H1 (cell line): ENCODE data around the gene RNF146. TPM values are rescaled to one million over a fixed set of nuclear protein-coding genes. Genes with fewer than 3 reads are reported as not detected.

Experiments used
- CTCF ChIA-PET: fragments of 300-600 bp; sonication (Branson Sonifier 250); formaldehyde crosslinking; loops from one replicate; lab custom pipeline; 2021; ENCODE audit not compliant: partially characterized antibody; lab: Charles Lee
- POLR2A ChIA-PET: fragments of 300-600 bp; sonication (Branson Sonifier 250); formaldehyde crosslinking; loops from one replicate; lab custom pipeline; 2021; ENCODE audit warnings: inconsistent platforms; ENCODE audit not compliant: partially characterized antibody; lab: Charles Lee
- DNase-seq, 2 experiments: peaks; one replicate each; pipeline versions ENCODE4 v3.0.0 to v3.0.0-alpha.2; 2010 to 2022; ENCODE audit warnings: low spot score in 2 of 2, low read depth in 1 of 2, mixed read lengths in 1 of 2
- FAIRE-seq: peaks from 2 replicates; lab custom pipeline; 2011; peaks lifted over from hg19 to GRCh38; lab: Jason Lieb, UNC
- H2AFZ ChIP-seq: 2 replicates; pipeline ENCODE4 v1.8.1; 2012; ENCODE audit warnings: low read length, inconsistent platforms
- H2AK5ac ChIP-seq: 2 replicates; pipeline ENCODE4 v1.6.1; 2013; ENCODE audit warnings: low read depth, low read length
- H2BK120ac ChIP-seq: replicated peaks from 2 replicates; pipeline ENCODE3; 2013; ENCODE audit warnings: low read depth, low read length, inconsistent platforms
- H2BK12ac ChIP-seq: 2 replicates; pipeline ENCODE4 v1.6.1; 2013; ENCODE audit warnings: low read depth, low read length
- H2BK15ac ChIP-seq: 2 replicates; pipeline ENCODE4 v1.6.1; 2013; ENCODE audit warnings: low read length
- H2BK20ac ChIP-seq: 2 replicates; pipeline ENCODE4 v1.6.1; 2013; ENCODE audit warnings: low read length
- H2BK5ac ChIP-seq: 2 replicates; pipeline ENCODE4 v1.6.1; 2013; ENCODE audit warnings: low read depth, low read length
- H3K14ac ChIP-seq: 2 replicates; pipeline ENCODE4 v1.6.1; 2013; ENCODE audit warnings: inconsistent platforms; ENCODE audit not compliant: insufficient read length
- H3K18ac ChIP-seq: 2 replicates; pipeline ENCODE4 v1.6.1; 2013; ENCODE audit warnings: low read length; ENCODE audit errors: extremely low read depth
- H3K23ac ChIP-seq: 2 replicates; pipeline ENCODE4 v1.6.1; 2013; ENCODE audit warnings: inconsistent platforms; ENCODE audit not compliant: insufficient read length
- H3K23me2 ChIP-seq: 2 replicates; pipeline ENCODE4 v1.6.1; 2013; ENCODE audit warnings: low read depth, low read length
- H3K27ac ChIP-seq: 2 replicates; pipeline ENCODE4 v1.6.1; 2011; ENCODE audit warnings: low read depth, low read length, inconsistent platforms
- H3K27me3 ChIP-seq, 4 experiments: replicated peaks in 1 of 4; 1 replicate in 1 of 4; 2 replicates in 3 of 4; pipeline versions ENCODE4 v1.6.1 to v1.8.1; 2011 to 2013; ENCODE audit warnings: low read length in 3 of 4, mild to moderate bottlenecking in 3 of 4, inconsistent platforms in 2 of 4, mixed read lengths in 2 of 4, moderate library complexity in 1 of 4; ENCODE audit not compliant: control insufficient read depth in 3 of 4, insufficient read depth in 3 of 4; ENCODE audit errors: extremely low read depth in 1 of 4
- H3K36me3 ChIP-seq, 4 experiments: 2 replicates each; pipeline versions ENCODE4 v1.6.1 to v1.8.1; 2011 to 2013; ENCODE audit warnings: mild to moderate bottlenecking in 4 of 4, low read length in 3 of 4, moderate library complexity in 2 of 4, control low read depth in 1 of 4, inconsistent platforms in 1 of 4; ENCODE audit not compliant: insufficient read depth in 4 of 4, control insufficient read depth in 2 of 4
- H3K4ac ChIP-seq: replicated peaks from 2 replicates; pipeline ENCODE3; 2013; ENCODE audit warnings: low read length, low read depth, mixed read lengths, inconsistent platforms; ENCODE audit not compliant: insufficient read length
- H3K4me1 ChIP-seq, 4 experiments: replicated peaks in 1 of 4; 1 replicate in 1 of 4; 2 replicates in 3 of 4; pipeline versions ENCODE4 v1.6.1 to v1.8.1; 2011 to 2013; ENCODE audit warnings: low read length in 3 of 4, inconsistent platforms in 2 of 4, mixed read lengths in 1 of 4; ENCODE audit not compliant: insufficient read depth in 4 of 4, control insufficient read depth in 3 of 4
- H3K4me2 ChIP-seq, 2 experiments: 2 replicates each; pipeline versions ENCODE4 v1.6.1 to v1.8.1; 2011 to 2013; ENCODE audit warnings: low read depth in 2 of 2, low read length in 2 of 2, control low read depth in 1 of 2, inconsistent platforms in 1 of 2, mild to moderate bottlenecking in 1 of 2; ENCODE audit not compliant: insufficient read depth in 1 of 2
- H3K4me3 ChIP-seq, 4 experiments: fragments of 200-600, 300-600 bp in 1 of 4; sonication (generic), shearing (Covaris generic), sonication (Bioruptor Twin) in 1 of 4; 2 replicates each; pipeline versions ENCODE4 v1.5.1 to v1.8.1; 2011 to 2016; ENCODE audit warnings: low read length in 4 of 4, low read depth in 3 of 4, control low read depth in 2 of 4, inconsistent platforms in 2 of 4, mild to moderate bottlenecking in 2 of 4, mixed read lengths in 1 of 4, moderate library complexity in 1 of 4; ENCODE audit not compliant: insufficient read depth in 2 of 4; ENCODE audit errors: extremely low read depth in 1 of 4
- H3K56ac ChIP-seq: replicated peaks from 2 replicates; pipeline ENCODE3; 2013; ENCODE audit warnings: low read depth, mild to moderate bottlenecking, mixed read lengths, low read length, inconsistent platforms; ENCODE audit not compliant: insufficient read length
- H3K79me1 ChIP-seq: 2 replicates; pipeline ENCODE4 v1.6.1; 2013; ENCODE audit warnings: low read depth, low read length, control low read depth
- H3K79me2 ChIP-seq, 2 experiments: 2 replicates each; pipeline versions ENCODE4 v1.6.1 to v1.8.1; 2012 to 2013; ENCODE audit warnings: low read length in 2 of 2, mild to moderate bottlenecking in 2 of 2, inconsistent platforms in 1 of 2; ENCODE audit not compliant: insufficient read depth in 2 of 2, control insufficient read depth in 1 of 2
- H3K9ac ChIP-seq, 4 experiments: replicated peaks in 1 of 4; 1 replicate in 1 of 4; 2 replicates in 3 of 4; pipeline versions ENCODE4 v1.6.1 to v1.8.1; 2011 to 2013; ENCODE audit warnings: low read depth in 3 of 4, low read length in 3 of 4, control low read depth in 2 of 4, mild to moderate bottlenecking in 2 of 4, moderate library complexity in 2 of 4, inconsistent platforms in 1 of 4; ENCODE audit errors: extremely low read depth in 1 of 4
- H3K9me3 ChIP-seq, 2 experiments: 2 replicates each; pipeline versions ENCODE4 v1.6.1 to v1.8.1; 2012 to 2013; ENCODE audit warnings: mild to moderate bottlenecking in 2 of 2, moderate library complexity in 2 of 2, control low read depth in 1 of 2, inconsistent platforms in 1 of 2, low read depth in 1 of 2, low read length in 1 of 2, mixed read lengths in 1 of 2; ENCODE audit not compliant: insufficient read depth in 2 of 2
- H4K20me1 ChIP-seq, 2 experiments: replicated peaks in 1 of 2; 2 replicates each; pipeline versions ENCODE3 to v1.8.1; 2011 to 2013; ENCODE audit warnings: inconsistent platforms in 2 of 2, low read length in 2 of 2, mild to moderate bottlenecking in 1 of 2; ENCODE audit not compliant: insufficient read depth in 2 of 2, control insufficient read depth in 1 of 2
- H4K5ac ChIP-seq: 2 replicates; pipeline ENCODE4 v1.6.1; 2013; ENCODE audit warnings: low read length, low read depth, mixed read lengths, inconsistent platforms; ENCODE audit not compliant: insufficient read length
- H4K8ac ChIP-seq: 2 replicates; pipeline ENCODE4 v1.8.0; 2013; ENCODE audit warnings: mild to moderate bottlenecking, moderate library complexity, low read length, inconsistent platforms; ENCODE audit not compliant: insufficient read depth; ENCODE audit errors: extremely low read depth
- H4K91ac ChIP-seq: replicated peaks from 2 replicates; pipeline ENCODE3; 2013; ENCODE audit warnings: low read length, mixed read lengths, inconsistent platforms; ENCODE audit not compliant: insufficient read length
- CEBPB ChIP-seq: IDR thresholded peaks from 2 replicates; pipeline ENCODE4 v1.6.1; 2012; ENCODE audit warnings: low read depth, low read length
- TAF1 ChIP-seq: IDR thresholded peaks from 2 replicates; pipeline ENCODE4 v1.6.1; 2011; ENCODE audit warnings: mild to moderate bottlenecking, low read depth, low read length
- TEAD4 ChIP-seq: IDR thresholded peaks from 2 replicates; pipeline ENCODE4 v1.6.1; 2012; ENCODE audit warnings: low read depth, low read length, inconsistent platforms, mixed read lengths
- WGBS, 2 experiments: shearing (Covaris generic) in 1 of 2; methylation state at CpG; one replicate each; pipeline versions ENCODE4 v1.1.6 to v1.1.7; 2013 to 2015; ENCODE audit warnings: low lambda C conversion rate in 2 of 2, mixed read lengths in 2 of 2, inconsistent platforms in 1 of 2, low coverage in 1 of 2, missing lambda C conversion rate in 1 of 2; ENCODE audit not compliant: insufficient replicate concordance in 2 of 2, insufficient coverage in 1 of 2, insufficient read length in 1 of 2; ENCODE audit errors: extremely low coverage in 1 of 2, missing lambda C conversion rate in 1 of 2; 5-methylcytosine and 5-hydroxymethylcytosine counted together
- polyA plus RNA-seq, 7 experiments: library from polyadenylated mRNA; depleted of rRNA in 3 of 7; stranded (reverse) in 5 of 7; unstranded in 2 of 7; fragments of >200 nt in 5 of 7; fragments of 200-250 nt in 2 of 7; gene quantifications; 1 replicate in 5 of 7; 2 replicates in 1 of 7; 4 replicates in 1 of 7; pipeline versions ENCODE4 v1.2.1 to v1.2.3, GENCODE V29; 2011 to 2013; ENCODE audit warnings: missing spikeins in 2 of 7, mixed read lengths in 2 of 7
- total RNA-seq: library from RNA; stranded (reverse); fragmentation: NEBNext Ultra II Directional; extraction: Animal tissue kit (Norgen Biotek cat#: 25700); gene quantifications from 2 replicates; pipeline ENCODE4 v1.2.1, GENCODE V29; 2021

Gene RNF146
- total and polyA plus RNA-seq, 2 of the 8 experiments (the other 6 are each of a cell fraction or from before 2014, with no cell fraction given), result 16.1 to 30.8 TPM

GRCh38 chr6:127317388-127318128 lies 50.9 kb downstream of the RNF146 start:
- Histone ChIP-seq H3K23ac (no peak overlapping the region), H3K27ac (no peak overlapping the region), H3K4me3 (no peak overlapping the region), H3K9ac (no peak overlapping the region), H3K79me2 (no peaks in the 10 kb centered on the region), H2BK12ac (no peak overlapping the region), H2BK120ac (no peak overlapping the region), H2BK5ac (no peak overlapping the region), H4K5ac (no peak overlapping the region), H4K20me1 (peaks cover 0 to 2% of the 10 kb centered on the region in 2 experiments), H3K4me2 (no peak overlapping the region), H3K23me2 (no peaks in the 10 kb centered on the region), H3K18ac (no peak overlapping the region), H3K36me3 (peaks cover 0 to 35% (median 3%) of the 10 kb centered on the region in 4 experiments; a peak in 4 of 8 replicates), H3K79me1 (no peaks in the 10 kb centered on the region), H2AK5ac (no peak overlapping the region), H4K8ac (no peak overlapping the region), H3K56ac (no peak overlapping the region), H3K14ac (no peak overlapping the region), H3K9me3 (no peaks in the 10 kb centered on the region), H3K4ac (no peak overlapping the region), H4K91ac (no peak overlapping the region), H2AFZ (no peak overlapping the region), H3K4me1 (no peaks in the 10 kb centered on the region), H3K27me3 (no peaks in the 10 kb centered on the region), H2BK20ac (no peak overlapping the region), H2BK15ac (no peak overlapping the region)
- FAIRE-seq (no peak), DNase-seq (no peak)
- ChIA-PET POLR2A (interaction anchor here (0.7 to 1.0 kb wide), 2 partner anchors 8 to 13 kb away, joined by 3 read pairs; no protein-coding TSS in a partner anchor), CTCF (no interaction called here)
- 79% methylated on average over 6 of the region's 6 CpGs; no CpG with 5 or more reads in 1 of the 2 experiments for WGBS, 2 experiments
- TF ChIP-seq TAF1, result no peak
- TF ChIP-seq TEAD4, result no peak
- no peak for TF ChIP-seq CEBPB
